Retina (tissue), 1 donor: ENCODE measurements around the gene DXO.
"Not testable (repeated sequence)": the region's sequence is repeated elsewhere in the genome, so short reads cannot be mapped to it uniquely, and the experiment has no call there.

Experiments
- DNase-seq: peaks from one replicate; pipeline ENCODE4 v3.0.0-alpha.2; 2016

Gene DXO

DNA sequence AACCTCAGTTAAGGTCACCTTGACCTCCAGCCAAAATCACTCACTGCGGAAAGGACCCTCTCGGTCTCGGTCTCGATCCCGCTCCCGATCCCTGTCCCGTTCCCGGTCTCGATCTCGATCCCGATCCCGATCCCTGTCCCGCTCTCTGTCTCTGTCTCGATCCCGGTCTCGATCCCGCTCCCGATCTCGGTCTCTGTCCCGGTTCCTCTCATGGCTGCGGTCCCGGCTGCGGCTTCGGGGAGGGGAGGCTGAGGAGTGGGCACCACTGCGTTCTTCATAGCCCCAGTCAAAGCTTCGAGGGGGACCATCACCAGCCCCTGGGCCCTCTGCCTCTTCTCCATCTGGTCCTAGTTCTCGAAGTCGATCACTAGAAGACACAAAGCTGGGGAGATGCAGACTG is 17.4 kb downstream of the DXO start:
- DNase-seq, result no peak

DNA sequence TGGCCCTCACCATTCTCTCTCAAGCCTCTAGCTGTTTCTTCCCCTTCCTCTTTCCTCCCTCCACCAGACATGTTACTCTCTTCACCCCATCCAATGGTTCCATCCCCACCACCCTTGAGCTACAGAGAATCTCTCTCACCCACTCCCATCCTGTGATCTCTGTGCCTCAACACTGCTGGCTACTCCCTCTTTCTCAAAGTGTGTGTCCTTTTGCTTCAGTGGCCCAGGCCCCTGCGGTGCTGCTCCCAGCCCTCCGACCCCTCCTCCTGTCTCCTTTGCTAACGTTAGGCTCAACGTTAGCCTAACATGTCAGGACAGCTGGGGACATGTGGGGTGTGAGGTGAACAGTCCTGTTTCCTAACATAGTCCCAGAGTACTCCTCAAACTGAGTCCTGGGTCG is 19.0 kb downstream of the DXO start:
- no peak for DNase-seq

DNA sequence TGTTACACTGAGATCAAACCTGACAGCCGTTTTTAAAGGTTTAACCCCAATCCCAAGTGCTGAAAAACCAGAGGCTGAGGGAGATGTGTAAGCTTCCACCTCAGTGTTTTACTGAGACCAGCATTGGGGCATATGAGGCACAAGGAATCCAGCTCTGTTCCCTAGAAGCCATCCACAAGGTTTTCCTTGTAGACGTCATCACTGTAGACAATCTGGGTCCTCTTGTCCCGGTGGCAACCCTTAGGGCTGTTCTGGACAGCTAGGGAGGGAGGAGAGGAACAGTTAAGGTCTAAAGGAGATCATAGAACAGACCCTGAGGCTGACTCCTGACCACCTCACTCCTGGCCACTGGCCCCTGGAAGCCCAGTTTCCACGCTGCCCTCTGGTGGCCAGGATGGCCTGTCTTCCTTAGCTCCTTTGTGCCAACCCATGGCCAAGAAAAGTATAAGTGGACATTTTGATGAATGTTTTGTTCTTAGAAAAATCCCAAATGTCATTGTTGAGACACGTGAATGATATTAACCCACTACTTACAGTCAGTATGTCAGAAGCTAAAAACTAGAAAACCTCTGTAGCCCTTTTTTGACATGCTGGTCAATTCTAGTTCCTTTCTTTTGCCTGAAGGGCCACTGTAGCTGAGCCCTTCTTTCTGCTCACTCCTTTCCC is 19.7 kb downstream of the DXO start:
- DNase-seq, result peak; percentile 57

DNA sequence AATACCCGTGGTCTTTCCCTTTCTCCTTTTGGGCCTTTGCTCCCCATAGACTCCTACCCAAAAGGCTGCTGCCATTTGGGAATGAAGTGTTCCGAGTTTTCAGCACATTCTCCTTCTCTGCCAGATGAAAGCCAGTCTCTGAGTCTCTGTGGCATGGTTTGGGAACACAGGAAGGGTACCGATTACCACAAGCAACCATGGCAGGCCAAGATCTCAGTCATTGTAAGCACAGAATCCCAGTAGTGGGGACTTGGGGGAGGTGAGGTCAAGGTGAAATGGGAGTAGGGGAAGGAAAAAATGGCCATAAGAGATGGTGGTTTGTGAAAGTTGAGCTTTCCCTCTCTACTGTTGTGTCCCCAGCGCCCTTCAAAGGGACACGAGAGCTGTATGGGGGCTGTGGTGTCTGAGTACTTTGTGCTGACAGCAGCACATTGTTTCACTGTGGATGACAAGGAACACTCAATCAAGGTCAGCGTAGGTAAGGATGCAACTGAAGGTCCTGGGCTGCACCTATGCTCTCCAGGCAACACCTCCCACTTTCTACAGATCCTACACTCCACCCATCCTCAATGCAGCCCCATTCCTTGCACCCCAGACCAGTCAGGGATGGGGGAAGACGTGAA is 21.9 kb downstream of the DXO start:
- no peak for DNase-seq

DNA sequence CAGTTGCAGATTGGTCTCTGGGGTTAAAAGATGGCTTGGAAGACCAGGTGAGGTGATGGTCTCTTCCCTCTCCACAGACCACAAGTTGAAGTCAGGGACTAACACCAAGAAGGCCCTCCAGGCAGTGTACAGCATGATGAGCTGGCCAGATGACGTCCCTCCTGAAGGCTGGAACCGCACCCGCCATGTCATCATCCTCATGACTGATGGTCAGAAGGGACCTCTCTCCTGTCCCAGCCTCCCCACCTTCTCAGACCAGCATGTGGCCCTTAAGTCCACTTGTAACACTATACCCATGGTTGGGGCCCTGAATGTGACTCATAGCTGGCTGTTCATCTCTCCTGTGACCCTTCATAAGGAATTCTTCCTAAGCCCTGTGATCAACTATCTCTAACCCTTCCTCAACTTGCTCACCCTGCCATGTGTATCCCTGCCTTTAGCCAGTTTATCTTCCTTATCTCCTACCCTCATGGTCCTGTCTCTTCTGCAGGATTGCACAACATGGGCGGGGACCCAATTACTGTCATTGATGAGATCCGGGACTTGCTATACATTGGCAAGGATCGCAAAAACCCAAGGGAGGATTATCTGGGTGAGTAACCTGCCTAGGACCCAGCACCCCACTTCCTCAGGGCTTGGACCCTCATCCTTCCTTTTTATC is 23.1 kb downstream of the DXO start:
- DNase-seq, result no peak

DNA sequence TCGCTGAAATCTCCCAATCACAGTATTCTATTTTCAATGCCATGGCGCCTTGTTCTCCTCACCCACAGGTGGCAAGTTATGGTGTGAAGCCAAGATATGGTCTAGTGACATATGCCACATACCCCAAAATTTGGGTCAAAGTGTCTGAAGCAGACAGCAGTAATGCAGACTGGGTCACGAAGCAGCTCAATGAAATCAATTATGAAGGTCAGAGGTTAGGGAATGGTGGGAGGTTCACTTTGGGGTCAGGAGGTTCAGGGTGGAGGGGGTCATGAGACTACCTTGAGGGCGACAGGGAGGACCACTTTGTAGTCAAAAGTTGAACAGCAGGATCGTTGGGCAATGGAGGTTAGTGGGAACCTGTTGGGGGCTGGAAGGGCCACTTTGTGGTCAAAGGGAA is 23.6 kb downstream of the DXO start:
- no peak for DNase-seq

DNA sequence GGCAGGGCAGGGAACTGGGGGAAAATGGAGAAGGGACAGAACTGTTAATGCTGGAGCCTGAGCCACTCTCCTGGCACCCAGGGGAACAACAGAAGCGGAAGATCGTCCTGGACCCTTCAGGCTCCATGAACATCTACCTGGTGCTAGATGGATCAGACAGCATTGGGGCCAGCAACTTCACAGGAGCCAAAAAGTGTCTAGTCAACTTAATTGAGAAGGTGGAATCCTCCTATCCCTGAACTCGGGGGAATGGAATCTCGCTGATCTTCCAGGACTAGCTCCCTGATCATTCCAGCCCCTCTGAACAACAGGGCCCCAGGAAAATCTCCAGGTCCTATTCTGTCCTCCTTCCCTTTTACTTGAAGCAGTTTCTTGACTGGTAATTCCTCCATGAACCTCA is 24.1 kb downstream of the DXO start:
- no peak for DNase-seq

DNA sequence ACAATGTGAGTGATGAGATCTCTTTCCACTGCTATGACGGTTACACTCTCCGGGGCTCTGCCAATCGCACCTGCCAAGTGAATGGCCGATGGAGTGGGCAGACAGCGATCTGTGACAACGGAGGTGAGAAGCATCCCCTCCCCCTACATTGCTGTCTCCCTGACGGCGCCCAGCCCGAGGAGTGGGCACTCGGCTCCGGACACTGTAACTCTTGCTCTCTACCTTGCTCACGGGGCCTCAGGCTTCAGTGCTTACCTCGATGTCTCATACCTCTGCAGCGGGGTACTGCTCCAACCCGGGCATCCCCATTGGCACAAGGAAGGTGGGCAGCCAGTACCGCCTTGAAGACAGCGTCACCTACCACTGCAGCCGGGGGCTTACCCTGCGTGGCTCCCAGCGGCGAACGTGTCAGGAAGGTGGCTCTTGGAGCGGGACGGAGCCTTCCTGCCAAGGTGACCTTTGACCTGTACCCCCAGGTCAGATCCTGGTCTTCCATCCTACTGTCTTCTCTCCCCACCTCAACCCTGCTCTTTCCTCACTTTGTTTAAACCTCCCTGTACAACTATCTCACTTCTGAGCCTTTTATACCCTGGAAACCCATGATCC is 24.8 kb downstream of the DXO start:
- no peak for DNase-seq

DNA sequence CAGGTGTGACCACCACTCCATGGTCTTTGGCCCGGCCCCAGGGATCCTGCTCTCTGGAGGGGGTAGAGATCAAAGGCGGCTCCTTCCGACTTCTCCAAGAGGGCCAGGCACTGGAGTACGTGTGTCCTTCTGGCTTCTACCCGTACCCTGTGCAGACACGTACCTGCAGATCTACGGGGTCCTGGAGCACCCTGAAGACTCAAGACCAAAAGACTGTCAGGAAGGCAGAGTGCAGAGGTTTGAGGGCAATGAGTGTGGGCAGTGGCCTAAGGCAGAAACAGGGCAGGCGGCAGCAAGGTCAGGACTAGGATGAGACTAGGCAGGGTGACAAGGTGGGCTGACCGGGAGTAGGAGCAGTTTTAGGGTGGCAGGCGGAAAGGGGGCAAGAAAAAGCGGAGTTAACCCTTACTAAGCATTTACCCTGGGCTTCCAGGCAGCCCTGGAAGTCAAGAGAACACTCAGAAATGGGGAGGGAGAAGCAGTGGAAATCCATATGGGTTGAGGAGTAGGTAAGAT is 25.5 kb downstream of the DXO start:
- DNase-seq, result no peak

DNA sequence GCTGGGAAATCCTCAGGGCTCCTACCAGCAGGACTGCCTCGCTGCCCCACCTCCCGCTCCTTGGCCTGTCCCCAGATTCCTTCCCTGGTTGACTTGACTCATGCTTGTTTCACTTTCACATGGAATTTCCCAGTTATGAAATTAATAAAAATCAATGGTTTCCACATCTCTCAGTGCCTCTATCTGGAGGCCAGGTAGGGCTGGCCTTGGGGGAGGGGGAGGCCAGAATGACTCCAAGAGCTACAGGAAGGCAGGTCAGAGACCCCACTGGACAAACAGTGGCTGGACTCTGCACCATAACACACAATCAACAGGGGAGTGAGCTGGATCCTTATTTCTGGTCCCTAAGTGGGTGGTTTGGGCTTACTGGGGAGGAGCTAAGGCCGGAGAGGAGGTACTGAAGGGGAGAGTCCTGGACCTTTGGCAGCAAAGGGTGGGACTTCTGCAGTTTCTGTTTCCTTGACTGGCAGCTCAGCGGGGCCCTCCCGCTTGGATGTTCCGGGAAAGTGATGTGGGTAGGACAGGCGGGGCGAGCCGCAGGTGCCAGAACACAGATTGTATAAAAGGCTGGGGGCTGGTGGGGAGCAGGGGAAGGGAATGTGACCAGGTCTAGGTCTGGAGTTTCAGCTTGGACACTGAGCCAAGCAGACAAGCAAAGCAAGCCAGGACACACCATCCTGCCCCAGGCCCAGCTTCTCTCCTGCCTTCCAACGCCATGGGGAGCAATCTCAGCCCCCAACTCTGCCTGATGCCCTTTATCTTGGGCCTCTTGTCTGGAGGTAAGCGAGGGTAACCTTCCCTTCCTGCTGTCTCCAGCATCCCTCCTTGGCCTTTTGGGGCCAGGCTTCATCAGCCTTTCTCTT is 26.2 kb downstream of the DXO start, which contains the start of gene CFB:
Gene CFB, plus strand, starts transcription at position 589 of the 863 bp plus-strand sequence. Its CDS starts 127 bp downstream, at position 716.
- no peak for DNase-seq

DNA sequence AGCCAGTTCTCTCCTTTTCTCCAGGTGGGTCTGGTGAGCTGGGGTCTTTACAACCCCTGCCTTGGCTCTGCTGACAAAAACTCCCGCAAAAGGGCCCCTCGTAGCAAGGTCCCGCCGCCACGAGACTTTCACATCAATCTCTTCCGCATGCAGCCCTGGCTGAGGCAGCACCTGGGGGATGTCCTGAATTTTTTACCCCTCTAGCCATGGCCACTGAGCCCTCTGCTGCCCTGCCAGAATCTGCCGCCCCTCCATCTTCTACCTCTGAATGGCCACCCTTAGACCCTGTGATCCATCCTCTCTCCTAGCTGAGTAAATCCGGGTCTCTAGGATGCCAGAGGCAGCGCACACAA is 26.8 kb downstream of the DXO start:
- no peak for DNase-seq

DNA sequence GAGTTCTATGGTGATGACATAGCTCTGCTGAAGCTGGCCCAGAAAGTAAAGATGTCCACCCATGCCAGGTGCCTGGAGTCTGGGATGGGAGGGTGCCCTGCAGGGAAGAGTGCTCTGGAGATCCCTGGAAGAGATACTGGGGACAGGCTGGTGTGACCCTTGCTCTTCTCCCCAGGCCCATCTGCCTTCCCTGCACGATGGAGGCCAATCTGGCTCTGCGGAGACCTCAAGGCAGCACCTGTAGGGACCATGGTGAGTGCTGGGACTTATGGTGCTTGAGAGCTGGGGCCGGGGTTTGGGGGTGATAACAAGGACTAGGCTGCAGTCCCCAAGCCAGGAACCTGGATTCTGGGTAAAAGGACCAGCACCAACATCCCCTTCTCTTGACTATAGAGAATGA is 28.2 kb downstream of the DXO start:
- no peak for DNase-seq

DNA sequence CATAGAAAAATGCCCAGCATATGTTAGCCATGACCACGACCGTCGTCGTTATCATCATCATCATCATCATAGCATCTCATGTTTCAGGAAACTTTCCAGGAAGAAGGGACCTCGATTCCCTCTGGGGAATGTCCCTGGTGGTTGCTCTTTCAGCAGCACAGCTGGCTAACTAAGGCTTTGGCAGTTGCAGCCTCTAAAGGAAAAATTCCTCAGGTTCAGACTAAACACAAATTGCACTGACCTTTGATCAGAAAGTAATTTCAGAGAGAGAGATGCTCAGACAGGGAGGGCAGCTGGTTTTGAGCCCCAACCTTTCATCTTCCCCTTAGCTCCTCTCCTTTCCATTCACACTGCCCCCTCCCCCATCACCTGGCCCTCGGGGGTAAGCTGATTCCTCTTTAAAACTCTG is 31.7 kb downstream of the DXO start:
- no peak for DNase-seq

DNA sequence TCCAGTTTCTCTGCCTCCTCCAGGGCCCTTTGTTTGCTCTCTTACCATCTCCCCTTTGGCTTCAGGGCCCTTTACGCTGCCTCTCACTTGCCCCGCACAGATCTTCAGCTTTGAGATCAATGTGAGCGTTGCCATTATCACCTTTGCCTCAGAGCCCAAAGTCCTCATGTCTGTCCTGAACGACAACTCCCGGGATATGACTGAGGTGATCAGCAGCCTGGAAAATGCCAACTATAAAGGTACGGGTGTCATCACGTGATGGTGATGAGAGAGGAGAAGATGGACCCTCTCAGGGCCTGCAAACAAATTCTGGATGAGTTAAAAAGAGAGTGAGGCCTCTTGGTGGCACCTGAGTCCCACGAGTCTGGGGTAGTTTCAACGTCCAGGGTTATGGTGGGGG is 36.1 kb downstream of the DXO start:
- DNase-seq, result no peak

DNA sequence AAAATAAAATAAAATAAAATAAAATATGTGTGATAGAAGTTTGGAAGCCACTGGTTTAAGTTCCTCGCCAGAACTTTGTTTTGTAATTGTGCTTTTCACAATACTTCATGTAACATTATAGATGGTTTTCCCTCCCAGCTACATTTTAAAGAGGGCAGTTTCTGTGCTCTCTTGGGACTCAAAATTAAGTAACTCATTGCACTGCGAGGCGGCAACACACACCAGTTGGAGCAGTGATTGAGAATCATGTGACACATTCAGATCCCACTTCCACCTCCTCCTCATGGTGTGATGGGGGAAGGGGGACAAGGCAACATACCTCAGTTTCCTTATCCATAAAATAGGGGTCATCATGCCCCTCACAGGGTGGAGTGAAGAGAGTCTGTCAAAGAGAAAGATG is 36.9 kb downstream of the DXO start:
- no peak for DNase-seq

DNA sequence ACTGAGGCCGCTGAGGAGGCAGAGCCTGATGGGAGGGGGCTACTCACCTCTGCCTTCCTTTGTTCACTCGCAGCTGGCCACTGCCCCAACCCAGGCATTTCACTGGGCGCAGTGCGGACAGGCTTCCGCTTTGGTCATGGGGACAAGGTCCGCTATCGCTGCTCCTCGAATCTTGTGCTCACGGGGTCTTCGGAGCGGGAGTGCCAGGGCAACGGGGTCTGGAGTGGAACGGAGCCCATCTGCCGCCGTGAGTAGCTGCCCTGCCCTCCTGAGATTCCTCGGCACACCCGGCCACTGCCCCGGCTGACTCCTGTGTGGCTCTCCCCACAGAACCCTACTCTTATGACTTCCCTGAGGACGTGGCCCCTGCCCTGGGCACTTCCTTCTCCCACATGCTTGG is 38.4 kb downstream of the DXO start:
- no peak for DNase-seq

DNA sequence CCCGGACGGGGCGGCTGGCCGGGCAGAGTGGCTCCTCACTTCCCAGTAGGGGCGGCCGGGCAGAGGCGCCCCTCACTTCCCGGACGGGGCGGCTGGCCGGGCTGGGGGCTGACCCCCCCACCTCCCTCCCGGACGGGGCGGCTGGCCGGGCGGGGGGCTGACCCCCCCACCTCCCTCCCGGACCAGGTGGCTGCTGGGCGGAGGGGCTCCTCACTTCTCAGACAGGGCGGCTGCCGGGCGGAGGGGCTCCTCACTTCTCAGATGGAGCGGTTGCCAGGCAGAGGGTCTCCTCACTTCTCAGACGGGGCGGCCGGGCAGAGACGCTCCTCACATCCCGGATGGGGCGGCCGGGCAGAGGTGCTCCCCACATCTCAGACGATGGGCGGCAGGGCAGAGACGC is 39.8 kb downstream of the DXO start:
- DNase-seq, result not testable (repeated sequence)

DNA sequence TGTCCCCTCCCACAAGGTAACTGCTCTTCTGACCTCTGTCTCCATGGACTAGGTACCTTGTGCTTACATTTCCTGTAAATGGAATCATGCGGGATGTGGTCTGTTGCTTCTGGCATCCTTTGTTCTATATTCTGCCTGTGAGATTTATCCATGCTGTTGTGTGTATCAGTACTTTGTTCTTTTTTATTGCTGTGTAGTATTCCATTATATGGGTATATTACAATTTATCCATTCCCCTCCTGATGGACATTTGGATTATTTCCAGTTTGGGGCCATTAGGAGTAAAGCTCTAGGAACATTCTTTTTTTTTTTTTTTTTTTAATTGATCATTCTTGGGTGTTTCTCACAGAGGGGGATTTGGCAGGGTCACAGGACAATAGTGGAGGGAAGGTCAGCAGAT is 41.0 kb downstream of the DXO start:
- DNase-seq, result no peak

DNA sequence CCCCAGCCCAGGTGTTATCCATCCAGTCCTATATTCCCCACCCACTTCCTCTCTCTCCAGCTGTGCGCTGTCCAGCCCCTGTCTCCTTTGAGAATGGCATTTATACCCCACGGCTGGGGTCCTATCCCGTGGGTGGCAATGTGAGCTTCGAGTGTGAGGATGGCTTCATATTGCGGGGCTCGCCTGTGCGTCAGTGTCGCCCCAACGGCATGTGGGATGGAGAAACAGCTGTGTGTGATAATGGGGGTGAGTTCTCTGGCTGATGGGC is 43.3 kb downstream of the DXO start:
- no peak for DNase-seq

DNA sequence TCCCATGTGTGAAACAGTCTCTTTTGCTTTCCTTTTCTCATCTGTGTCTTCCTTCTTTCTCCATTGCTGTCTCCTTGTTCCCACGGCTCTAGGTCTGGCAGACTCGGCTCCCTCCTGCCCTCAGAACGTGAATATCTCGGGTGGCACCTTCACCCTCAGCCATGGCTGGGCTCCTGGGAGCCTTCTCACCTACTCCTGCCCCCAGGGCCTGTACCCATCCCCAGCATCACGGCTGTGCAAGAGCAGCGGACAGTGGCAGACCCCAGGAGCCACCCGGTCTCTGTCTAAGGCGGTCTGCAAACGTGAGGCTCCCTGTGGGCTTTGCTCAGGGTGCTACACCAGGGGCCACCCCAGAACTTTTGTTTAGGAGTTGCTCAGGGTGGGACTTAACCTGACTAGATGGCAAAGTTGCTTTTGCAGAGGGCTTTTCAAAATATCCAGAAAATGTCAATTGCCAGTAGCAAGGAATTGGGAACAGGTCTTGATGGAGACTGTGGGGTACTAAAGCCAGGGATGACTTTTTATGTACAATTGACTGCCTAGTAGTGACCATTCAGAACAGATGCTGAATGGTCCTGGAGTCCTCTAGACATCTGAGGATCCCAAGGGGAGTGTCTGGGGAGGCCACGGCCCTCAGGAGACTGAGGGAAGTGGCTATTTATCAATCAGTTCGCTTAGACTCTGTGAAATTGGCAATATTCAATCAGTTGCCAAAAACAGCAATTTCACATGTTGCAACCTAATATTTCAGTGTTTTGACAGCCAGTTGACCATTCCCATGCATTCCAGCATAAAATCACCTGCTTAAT is 43.9 kb downstream of the DXO start:
- DNase-seq, result no peak

DNA sequence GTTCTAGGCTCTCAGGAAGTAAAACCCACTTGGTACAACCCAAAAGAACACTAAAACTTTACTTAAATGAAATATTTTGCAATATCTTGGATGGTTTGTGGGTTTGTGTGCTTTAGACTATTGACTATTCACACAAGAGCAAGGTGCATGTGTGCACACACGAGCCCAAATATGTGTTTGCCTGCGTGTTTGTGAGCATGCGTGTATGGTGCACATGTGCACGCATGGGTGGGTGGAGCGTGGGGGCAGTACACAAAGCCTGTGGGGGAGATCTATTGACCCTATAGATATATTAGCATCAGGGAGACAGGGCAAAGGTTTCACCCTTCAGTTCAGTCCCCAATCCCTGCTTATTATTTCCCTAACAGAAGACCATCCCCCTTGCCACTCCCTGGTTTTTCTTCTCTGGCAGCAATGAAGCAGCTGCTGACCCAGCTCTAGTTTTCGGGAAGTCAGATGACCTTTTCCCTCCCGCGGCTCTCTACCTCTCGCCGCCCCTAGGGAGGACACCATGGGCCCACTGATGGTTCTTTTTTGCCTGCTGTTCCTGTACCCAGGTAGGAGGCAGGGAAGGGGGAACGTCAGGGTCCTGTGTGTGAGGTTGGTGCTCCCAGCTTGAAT is 44.6 kb downstream of the DXO start, which contains the start of gene C2:
Gene C2, plus strand, starts transcription at position 476 of the 621 bp plus-strand sequence. Its CDS starts 36 bp downstream, at position 512.
- no peak for DNase-seq

DNA sequence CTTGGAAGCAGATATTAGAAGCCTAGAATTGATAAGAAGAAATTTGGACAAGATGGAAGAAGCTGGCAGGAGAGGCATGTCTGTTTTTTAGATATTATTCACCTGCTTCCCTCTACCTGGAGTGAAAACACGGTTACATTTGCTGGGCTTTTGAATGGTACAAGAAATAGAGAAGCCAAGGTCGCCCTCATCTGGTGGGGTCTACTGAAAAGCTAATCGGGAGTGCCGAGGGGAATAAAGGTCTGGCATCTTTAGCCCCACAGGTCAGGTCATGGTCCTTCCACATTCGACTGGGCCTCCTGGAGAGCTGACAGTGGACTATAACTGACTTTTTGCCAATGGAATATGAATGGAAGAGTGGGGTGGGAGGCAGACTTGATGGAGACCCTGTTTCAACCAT is 49.0 kb downstream of the DXO start:
- no peak for DNase-seq
